OCI-M2 (cell line): Measurements from ENCODE around the gene MACC1.

Experiments
- DNase-seq: peaks from one replicate; lab custom pipeline; 2025; ENCODE audit not compliant: unreplicated experiment; lab: John Stamatoyannopoulos, UW

The MACC1 gene

GRCh38 chr7:20217193-20217948, at the start of gene MACC1:
MACC1 (minus strand) TSS chr7:20217384; CDS start chr7:20161862, 55,522 bp downstream.
- DNase-seq, result no peak

DNA sequence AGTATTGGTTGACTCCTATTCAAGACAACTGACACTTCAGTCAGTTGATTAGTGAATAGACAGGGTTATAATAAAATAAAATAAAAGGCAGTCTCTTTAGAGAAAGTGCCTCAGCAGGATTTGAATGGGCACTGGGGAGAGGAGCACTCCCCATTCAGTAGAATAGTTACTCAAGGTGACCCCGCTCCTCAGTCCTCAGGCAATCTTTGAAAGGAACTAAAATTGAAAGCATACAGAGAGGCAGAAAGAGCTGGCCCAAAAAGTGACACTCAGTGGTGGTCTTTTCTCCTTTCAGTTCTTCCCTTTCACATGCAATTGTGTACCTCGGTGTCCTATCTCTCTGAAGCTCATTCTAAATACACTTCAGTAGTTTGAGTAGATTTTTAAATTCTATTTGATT, 47.4 kb upstream of the MACC1 start:
- no peak for DNase-seq

DNA sequence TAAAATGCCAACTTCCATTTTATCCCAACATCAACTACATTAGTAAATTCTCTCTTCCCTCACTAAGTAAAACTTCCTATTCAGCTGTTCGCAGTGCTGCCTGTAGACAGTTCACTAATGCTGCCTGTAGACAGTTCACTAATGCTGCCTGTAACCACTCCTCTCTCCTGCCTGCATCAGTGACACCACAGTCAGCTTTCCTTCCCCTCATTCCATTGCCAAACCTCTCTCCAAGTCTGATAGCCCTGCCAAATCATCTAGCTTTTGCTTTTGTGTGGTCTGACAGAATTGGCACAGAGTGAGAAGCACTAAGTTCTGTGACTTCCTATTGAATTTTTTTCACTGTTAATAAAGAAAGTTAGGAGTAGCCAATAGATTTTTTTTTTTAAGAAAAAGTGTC, 43.0 kb upstream of the MACC1 start:
- DNase-seq, result no peak

- no peak for DNase-seq
Measured at GRCh38 chr7:20257212-20257611, 40.0 kb upstream of the MACC1 start.

DNA sequence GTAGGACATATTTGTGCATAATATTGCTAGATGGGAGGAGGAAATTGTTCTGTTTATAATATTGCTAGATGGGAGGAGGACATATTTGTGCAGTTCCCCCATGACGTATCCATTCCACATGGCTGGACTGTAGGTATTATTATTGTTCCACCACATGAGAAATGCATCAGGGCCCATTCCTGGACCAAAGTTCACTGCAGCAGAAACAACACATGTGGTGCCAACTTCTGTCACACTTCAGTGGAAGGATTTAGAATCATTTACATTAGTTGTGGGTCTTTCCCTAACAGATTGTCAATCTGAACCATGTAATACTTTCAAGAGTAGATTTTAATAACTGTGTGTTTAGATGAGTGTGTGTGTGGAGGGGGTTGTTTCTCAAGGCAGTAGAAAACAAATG, 32.7 kb upstream of the MACC1 start:
- DNase-seq, result no peak

- no peak for DNase-seq
Measured at GRCh38 chr7:20249376-20249775, 32.2 kb upstream of the MACC1 start.

GRCh38 chr7:20246236-20246635, 29.1 kb upstream of the MACC1 start:
- no peak for DNase-seq

- no peak for DNase-seq
Measured at GRCh38 chr7:20244334-20245120, 27.3 kb upstream of the MACC1 start.

- DNase-seq, result no peak
Measured at GRCh38 chr7:20241911-20242261, 24.7 kb upstream of the MACC1 start.

DNA sequence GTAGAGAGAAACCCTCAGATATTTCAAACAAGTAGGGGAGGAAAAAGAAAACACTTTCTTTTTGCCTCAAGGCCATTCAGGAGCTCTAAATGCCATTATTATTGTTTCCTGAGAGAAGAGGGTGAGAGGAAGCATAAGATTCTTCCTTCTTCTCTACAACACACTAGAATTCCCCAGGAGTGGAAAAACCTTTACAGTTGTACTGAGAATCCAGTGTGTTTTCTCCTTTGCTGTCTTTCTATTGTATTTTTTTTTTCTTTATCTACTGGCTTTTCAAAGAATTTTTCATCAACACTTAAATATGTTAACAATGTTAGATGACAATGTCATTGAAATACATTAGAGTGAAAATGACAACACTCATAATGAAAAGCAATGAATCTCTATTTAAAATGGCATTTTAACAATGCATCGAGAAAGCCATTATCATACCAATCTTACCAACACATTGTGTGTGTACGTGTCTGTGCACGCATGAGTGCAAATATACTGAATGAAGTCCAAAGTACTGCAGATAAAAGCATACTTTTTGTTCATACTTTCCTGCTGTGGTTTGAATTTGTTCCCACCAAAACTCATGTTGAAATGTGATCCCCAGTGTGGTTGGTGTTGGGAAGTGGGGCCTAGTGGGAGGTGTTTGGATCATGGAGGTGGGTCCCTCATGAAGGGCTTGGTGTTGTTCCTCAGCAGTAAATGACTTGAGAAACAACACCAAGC, 24.2 kb upstream of the MACC1 start:
- DNase-seq, result no peak

GRCh38 chr7:20240080-20240926, 23.1 kb upstream of the MACC1 start:
- no peak for DNase-seq

GRCh38 chr7:20238754-20239324, 21.7 kb upstream of the MACC1 start:
- no peak for DNase-seq

DNA sequence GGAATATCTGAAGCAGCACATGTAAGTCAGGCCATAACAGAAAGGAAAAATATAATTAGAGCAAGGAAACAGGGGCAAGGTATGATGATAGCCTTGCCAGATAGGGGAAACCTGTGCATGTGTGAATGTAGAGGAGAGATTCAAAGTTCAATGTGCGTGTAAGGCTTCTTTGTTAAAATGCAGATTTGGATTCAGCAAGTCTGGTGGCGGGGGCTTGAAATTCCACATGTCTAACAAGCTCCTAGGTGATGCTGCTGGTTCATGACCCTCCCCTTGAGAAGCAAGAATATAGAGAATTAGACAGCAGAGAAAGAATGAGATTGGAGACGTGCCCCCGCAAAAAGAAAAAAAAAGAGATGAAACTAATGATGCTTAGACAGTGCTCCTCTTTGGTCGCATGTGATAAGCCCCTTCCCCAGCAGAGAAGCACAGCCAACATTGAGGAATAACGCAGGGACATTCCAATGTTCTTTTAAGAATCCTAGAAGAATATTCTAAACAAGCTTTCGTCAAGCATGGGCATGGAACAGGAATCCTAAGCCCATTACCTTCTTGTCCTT, 21.1 kb upstream of the MACC1 start:
- no peak for DNase-seq

DNA sequence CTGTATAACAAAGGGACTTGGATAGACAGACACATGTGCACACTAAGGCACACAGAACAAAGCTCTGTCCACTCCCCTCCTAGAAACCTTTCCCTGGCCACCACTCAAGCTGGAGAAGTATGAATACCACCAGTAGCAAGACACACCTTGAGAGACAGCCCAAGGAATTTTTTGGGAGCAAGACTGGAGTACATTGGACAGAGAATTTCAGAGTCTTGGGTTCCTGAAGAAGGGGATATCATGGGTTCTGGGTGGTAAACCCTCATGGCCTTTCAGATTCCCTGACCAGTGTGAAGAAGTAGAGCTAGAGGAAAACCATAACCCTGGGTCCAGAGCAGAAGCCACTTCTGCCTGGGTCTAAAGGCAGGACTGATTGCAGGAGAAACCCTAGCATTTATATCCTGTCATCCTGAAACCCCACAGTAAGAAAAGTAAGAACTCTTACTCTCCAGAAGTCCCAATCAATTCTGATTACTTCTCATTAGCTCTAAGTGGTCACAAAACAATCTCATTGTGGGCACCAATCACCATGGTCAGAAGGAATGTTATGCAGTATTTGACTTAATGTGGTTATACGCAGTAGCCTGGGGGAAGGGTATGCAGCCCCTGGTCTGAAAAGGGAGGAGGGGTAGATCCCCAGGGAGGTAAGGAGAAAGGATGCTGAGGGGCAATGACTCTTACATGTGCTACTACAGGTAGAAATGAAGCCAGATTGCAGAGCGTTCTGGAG, 20.4 kb upstream of the MACC1 start:
- no peak for DNase-seq

GRCh38 chr7:20236790-20237189, 19.6 kb upstream of the MACC1 start:
- DNase-seq, result no peak

DNA sequence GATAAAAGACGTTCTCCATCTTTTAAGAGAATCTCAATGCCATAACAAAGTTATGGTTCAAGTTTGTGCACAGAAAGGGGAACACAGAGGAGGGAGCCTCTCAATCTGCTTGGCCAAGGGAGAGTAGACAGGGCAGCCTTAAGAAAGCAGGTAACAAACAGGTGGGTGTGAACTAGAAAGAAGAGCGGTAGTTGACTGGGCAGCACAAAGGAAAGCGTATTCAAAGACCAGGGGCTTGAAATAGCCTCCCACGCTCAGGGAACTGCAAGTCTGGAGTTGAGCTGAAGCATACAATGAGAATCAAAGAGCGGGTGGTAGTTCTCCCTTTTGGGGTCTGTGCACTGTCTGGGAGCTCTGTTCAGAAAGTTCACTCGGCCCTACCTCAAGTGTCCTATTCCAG, 18.9 kb upstream of the MACC1 start:
- no peak for DNase-seq

DNA sequence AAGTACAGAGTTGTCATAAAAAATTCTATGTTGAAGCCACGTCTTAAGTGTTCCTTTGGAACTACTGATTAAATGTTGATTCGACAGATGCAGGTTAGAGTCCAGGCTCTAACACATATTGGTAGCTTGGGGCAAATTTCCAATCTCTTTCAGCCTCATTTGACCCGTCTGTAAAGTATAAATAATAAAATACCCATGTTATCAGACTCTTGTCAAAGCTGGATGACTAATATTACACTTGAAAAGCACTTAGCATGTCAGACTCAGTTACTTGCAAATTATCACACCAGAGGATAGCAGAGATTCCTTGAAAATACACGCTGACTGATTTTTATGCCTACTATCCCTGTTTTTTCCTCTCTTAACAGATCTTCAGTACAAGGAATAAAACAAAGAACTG, 18.1 kb upstream of the MACC1 start:
- no peak for DNase-seq

DNA sequence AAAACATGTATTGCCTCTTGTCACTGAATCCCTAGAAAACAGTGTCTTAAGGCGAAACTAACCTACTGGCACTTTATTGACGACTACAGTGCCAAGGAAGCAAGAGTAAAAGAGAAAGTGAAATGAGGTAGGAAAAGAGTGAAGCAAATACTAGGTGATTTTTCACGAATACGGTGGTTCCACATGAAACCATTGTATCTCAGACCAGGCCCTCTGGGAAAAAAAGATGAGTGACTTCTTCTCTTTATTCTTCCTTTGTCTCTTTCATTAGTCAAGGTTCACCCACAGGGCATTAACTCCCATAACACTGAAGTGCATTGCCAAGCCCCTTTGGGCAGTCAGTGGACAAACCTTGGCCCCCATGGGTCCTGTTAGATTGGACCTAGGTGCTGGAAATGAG, 16.2 kb upstream of the MACC1 start:
- DNase-seq, result no peak

DNA sequence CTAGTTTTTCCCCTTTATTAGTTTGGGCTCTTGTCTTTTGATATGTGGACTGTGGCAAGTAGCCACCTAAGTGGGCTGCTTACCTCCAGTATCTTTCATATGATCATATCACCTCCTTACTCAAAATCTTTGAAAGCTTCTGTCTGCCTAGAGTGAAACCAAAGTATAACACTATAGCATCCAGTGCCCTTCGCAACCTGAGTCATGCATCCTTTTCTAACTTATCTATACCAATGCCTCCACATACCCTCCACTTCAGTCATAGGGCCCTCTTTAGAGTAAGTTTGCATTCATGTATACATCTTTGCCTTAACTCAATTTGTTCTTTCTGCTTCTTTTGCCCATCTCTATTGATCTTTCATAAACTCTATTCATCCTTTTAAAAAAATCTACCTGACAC, 15.7 kb upstream of the MACC1 start:
- no peak for DNase-seq
